Measurements from ENCODE around the gene LPP.

Gene LPP

GRCh38 chr3:188255190-188255589 is 101.2 kb downstream of the LPP start:
- H2AFZ ChIP-seq (ENCODE audit: low read depth, low read length) = no peak overlapping the region
- no peak overlapping the region for H3K4me3 ChIP-seq (ENCODE audit: low read depth in 1 of 2, low read length in 2 of 2)
- no peaks in the 10 kb centered on the region for H3K9me3 ChIP-seq (ENCODE audit: insufficient read depth, low read length, severe bottlenecking)
- H3K36me3 ChIP-seq (ENCODE audit: insufficient read depth, low read length) = no peaks in the 10 kb centered on the region
- H3K27ac ChIP-seq (ENCODE audit: low read length) = no peak overlapping the region
- DNase-seq (no peak), ATAC-seq (ENCODE audit: insufficient read depth, low read depth) (no peak)
- no peaks in the 10 kb centered on the region for H4K20me1 ChIP-seq (ENCODE audit: insufficient read depth, low read length)
- H3K9ac ChIP-seq (ENCODE audit: low read depth, low read length) = no peak overlapping the region
- TF ChIP-seq EZH2 (IDR thresholded peaks at IDR 0.05; ENCODE audit: borderline replicate concordance, low read depth, low read length, severe bottlenecking) = no peak
- TF ChIP-seq CTCF (IDR thresholded peaks at IDR 0.05; ENCODE audit: borderline replicate concordance, extremely low read depth, low read length, poor library complexity, severe bottlenecking) = no peak
- no peaks in the 10 kb centered on the region; the same call in 1 of the 2 replicates for H3K4me1 ChIP-seq (ENCODE audit: insufficient read depth, low read length)
- no peaks in the 10 kb centered on the region for H3K27me3 ChIP-seq (ENCODE audit: insufficient read depth, low read length, poor library complexity)
- H3K79me2 ChIP-seq (ENCODE audit: insufficient read depth, low read length) = peaks cover 7% of the 10 kb centered on the region
- no peak overlapping the region for H3K4me2 ChIP-seq (ENCODE audit: insufficient read depth, low read length)

GRCh38 chr3:188256758-188257157 is 102.8 kb downstream of the LPP start:
- Histone ChIP-seq H3K4me2 (ENCODE audit: insufficient read depth, low read length) (no peak overlapping the region), H3K79me2 (ENCODE audit: insufficient read depth, low read length) (peaks cover 7% of the 10 kb centered on the region), H2AFZ (ENCODE audit: low read depth, low read length) (no peak overlapping the region), H3K27me3 (ENCODE audit: insufficient read depth, low read length, poor library complexity) (no peaks in the 10 kb centered on the region), H3K4me1 (ENCODE audit: insufficient read depth, low read length) (no peaks in the 10 kb centered on the region; the same call in 1 of the 2 replicates), H3K27ac (ENCODE audit: low read length) (no peak overlapping the region), H3K9ac (ENCODE audit: low read depth, low read length) (no peak overlapping the region), H4K20me1 (ENCODE audit: insufficient read depth, low read length) (no peaks in the 10 kb centered on the region), H3K4me3 (ENCODE audit: low read depth in 1 of 2, low read length in 2 of 2) (no peak overlapping the region), H3K9me3 (ENCODE audit: insufficient read depth, low read length, severe bottlenecking) (no peaks in the 10 kb centered on the region), H3K36me3 (ENCODE audit: insufficient read depth, low read length) (no peaks in the 10 kb centered on the region)
- no peak for ATAC-seq (ENCODE audit: insufficient read depth, low read depth)
- TF ChIP-seq CTCF (IDR thresholded peaks at IDR 0.05; ENCODE audit: borderline replicate concordance, extremely low read depth, low read length, poor library complexity, severe bottlenecking) = no peak
- TF ChIP-seq EZH2 (IDR thresholded peaks at IDR 0.05; ENCODE audit: borderline replicate concordance, low read depth, low read length, severe bottlenecking) = no peak
- DNase-seq = no peak

GRCh38 chr3:188257384-188258026 is 103.5 kb downstream of the LPP start:
- no peak overlapping the region for H3K4me3 ChIP-seq (ENCODE audit: low read depth in 1 of 2, low read length in 2 of 2)
- H3K27me3 ChIP-seq (ENCODE audit: insufficient read depth, low read length, poor library complexity) = no peaks in the 10 kb centered on the region
- H3K9me3 ChIP-seq (ENCODE audit: insufficient read depth, low read length, severe bottlenecking) = no peaks in the 10 kb centered on the region
- no peak for ATAC-seq (ENCODE audit: insufficient read depth, low read depth)
- no peak for DNase-seq
- no peak overlapping the region for H3K27ac ChIP-seq (ENCODE audit: low read length)
- H3K9ac ChIP-seq (ENCODE audit: low read depth, low read length) = no peak overlapping the region
- TF ChIP-seq EZH2 (IDR thresholded peaks at IDR 0.05; ENCODE audit: borderline replicate concordance, low read depth, low read length, severe bottlenecking) = no peak
- TF ChIP-seq CTCF (IDR thresholded peaks at IDR 0.05; ENCODE audit: borderline replicate concordance, extremely low read depth, low read length, poor library complexity, severe bottlenecking) = no peak
- no peaks in the 10 kb centered on the region; the same call in 1 of the 2 replicates for H3K4me1 ChIP-seq (ENCODE audit: insufficient read depth, low read length)
- no peak overlapping the region for H3K4me2 ChIP-seq (ENCODE audit: insufficient read depth, low read length)
- H2AFZ ChIP-seq (ENCODE audit: low read depth, low read length) = no peak overlapping the region
- peaks cover 7% of the 10 kb centered on the region for H3K79me2 ChIP-seq (ENCODE audit: insufficient read depth, low read length)
- no peaks in the 10 kb centered on the region for H3K36me3 ChIP-seq (ENCODE audit: insufficient read depth, low read length)
- H4K20me1 ChIP-seq (ENCODE audit: insufficient read depth, low read length) = no peaks in the 10 kb centered on the region

Data from DND-41 (cell line).